ENCODE data around the gene LRCH1. TPM values are rescaled to one million over a fixed set of nuclear protein-coding genes. Genes with fewer than 3 reads are reported as not detected.

Gene LRCH1
- total and polyA plus RNA-seq, 10 of the 15 experiments (the other 5 are each of a cell fraction or from before 2014, with no cell fraction given), result 5.3 to 48.9 (median 14.4) TPM

GRCh38 chr13:46605825-46606554 is 53.0 kb downstream of the LRCH1 start (continued):
- TF ChIP-seq CHD1 (IDR thresholded peaks at IDR 0.05; ENCODE audit: low read depth, low read length) (no peak), ZNF217 (IDR thresholded peaks at IDR 0.05) (peak; percentile 84; the same call in 1 of the 2 replicates), ZNF622 (IDR thresholded peaks at IDR 0.05) (no peak), YY1 (IDR thresholded peaks at IDR 0.05; ENCODE audit: low read depth, low read length) (no peak), CHD2 (IDR thresholded peaks at IDR 0.05; ENCODE audit: borderline replicate concordance, low read depth, low read length) (peak; percentile 41; the same call in 1 of the 2 replicates), SKIL (IDR thresholded peaks at IDR 0.05; ENCODE audit: low read depth, poor library complexity, severe bottlenecking) (peak; percentile 59), CBFB (IDR thresholded peaks at IDR 0.05; ENCODE audit: low read depth) (no peak), BRCA1 (IDR thresholded peaks at IDR 0.05; ENCODE audit: low read depth, low read length) (no peak), IRF4 (IDR thresholded peaks at IDR 0.05; ENCODE audit: low read depth, low read length) (0 out of 2 replicates have a peak, but pooled peaks have one; percentile 8), BCL11A (IDR thresholded peaks at IDR 0.05; ENCODE audit: low read depth, low read length) (no peak; the same call in 1 of the 2 replicates), SMAD5 (IDR thresholded peaks at IDR 0.05; ENCODE audit: low read depth) (no peak), JUNB (IDR thresholded peaks at IDR 0.05) (peak; percentile 66), NFIC (IDR thresholded peaks at IDR 0.05; ENCODE audit: low read depth, low read length) (peak; percentile 79; the same call in 1 of the 2 replicates), MEF2B (IDR thresholded peaks at IDR 0.05; ENCODE audit: partially characterized antibody, poor library complexity, severe bottlenecking) (peak; percentile 82), KDM1A (IDR thresholded peaks at IDR 0.05; ENCODE audit: borderline replicate concordance) (no peak), EP300 (IDR thresholded peaks at IDR 0.05; ENCODE audit: borderline replicate concordance in 1 of 2, control insufficient read depth in 1 of 2, low read depth in 2 of 2, low read length in 2 of 2) (peak; percentile 60 to 65; a peak in 2 of 4 replicates), CEBPB (IDR thresholded peaks at IDR 0.05; ENCODE audit: borderline replicate concordance in 1 of 2, low read depth in 2 of 2, low read length in 2 of 2) (no peak), RBBP5 (conservative IDR thresholded peaks at IDR 0.05) (no peak), HDAC6 (IDR thresholded peaks at IDR 0.05; ENCODE audit: unreplicated experiment) (no peak)
- TF ChIP-seq, protein P1, sequence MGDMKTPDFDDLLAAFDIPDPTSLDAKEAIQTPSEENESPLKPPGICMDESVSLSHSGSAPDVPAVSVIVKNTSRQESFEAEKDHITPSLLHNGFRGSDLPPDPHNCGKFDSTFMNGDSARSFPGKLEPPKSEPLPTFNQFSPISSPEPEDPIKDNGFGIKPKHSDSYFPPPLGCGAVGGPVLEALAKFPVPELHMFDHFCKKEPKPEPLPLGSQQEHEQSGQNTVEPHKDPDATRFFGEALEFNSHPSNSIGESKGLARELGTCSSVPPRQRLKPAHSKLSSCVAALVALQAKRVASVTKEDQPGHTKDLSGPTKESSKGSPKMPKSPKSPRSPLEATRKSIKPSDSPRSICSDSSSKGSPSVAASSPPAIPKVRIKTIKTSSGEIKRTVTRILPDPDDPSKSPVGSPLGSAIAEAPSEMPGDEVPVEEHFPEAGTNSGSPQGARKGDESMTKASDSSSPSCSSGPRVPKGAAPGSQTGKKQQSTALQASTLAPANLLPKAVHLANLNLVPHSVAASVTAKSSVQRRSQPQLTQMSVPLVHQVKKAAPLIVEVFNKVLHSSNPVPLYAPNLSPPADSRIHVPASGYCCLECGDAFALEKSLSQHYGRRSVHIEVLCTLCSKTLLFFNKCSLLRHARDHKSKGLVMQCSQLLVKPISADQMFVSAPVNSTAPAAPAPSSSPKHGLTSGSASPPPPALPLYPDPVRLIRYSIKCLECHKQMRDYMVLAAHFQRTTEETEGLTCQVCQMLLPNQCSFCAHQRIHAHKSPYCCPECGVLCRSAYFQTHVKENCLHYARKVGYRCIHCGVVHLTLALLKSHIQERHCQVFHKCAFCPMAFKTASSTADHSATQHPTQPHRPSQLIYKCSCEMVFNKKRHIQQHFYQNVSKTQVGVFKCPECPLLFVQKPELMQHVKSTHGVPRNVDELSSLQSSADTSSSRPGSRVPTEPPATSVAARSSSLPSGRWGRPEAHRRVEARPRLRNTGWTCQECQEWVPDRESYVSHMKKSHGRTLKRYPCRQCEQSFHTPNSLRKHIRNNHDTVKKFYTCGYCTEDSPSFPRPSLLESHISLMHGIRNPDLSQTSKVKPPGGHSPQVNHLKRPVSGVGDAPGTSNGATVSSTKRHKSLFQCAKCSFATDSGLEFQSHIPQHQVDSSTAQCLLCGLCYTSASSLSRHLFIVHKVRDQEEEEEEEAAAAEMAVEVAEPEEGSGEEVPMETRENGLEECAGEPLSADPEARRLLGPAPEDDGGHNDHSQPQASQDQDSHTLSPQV (IDR thresholded peaks at IDR 0.05), result peak; percentile 46; the same call in 1 of the 2 replicates
- TF ChIP-seq, protein P2, sequence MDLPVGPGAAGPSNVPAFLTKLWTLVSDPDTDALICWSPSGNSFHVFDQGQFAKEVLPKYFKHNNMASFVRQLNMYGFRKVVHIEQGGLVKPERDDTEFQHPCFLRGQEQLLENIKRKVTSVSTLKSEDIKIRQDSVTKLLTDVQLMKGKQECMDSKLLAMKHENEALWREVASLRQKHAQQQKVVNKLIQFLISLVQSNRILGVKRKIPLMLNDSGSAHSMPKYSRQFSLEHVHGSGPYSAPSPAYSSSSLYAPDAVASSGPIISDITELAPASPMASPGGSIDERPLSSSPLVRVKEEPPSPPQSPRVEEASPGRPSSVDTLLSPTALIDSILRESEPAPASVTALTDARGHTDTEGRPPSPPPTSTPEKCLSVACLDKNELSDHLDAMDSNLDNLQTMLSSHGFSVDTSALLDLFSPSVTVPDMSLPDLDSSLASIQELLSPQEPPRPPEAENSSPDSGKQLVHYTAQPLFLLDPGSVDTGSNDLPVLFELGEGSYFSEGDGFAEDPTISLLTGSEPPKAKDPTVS (IDR thresholded peaks at IDR 0.05; ENCODE audit: low read depth, low read length), result no peak
- TF ChIP-seq, protein P3, sequence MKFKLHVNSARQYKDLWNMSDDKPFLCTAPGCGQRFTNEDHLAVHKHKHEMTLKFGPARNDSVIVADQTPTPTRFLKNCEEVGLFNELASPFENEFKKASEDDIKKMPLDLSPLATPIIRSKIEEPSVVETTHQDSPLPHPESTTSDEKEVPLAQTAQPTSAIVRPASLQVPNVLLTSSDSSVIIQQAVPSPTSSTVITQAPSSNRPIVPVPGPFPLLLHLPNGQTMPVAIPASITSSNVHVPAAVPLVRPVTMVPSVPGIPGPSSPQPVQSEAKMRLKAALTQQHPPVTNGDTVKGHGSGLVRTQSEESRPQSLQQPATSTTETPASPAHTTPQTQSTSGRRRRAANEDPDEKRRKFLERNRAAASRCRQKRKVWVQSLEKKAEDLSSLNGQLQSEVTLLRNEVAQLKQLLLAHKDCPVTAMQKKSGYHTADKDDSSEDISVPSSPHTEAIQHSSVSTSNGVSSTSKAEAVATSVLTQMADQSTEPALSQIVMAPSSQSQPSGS (IDR thresholded peaks at IDR 0.05; ENCODE audit: low read length), result peak; percentile 80

Data from GM12878 (cell line).